HepG2 (cell line): Measurements from ENCODE around the gene PATL2. TPM values are rescaled to one million over a fixed set of nuclear protein-coding genes. Genes with fewer than 3 reads are reported as not detected.

Source experiments
- ELF4 ChIP-seq: sonication (generic); formaldehyde crosslinking; IDR thresholded peaks from 2 replicates; pipeline ENCODE4 v1.5.0; 2020; ENCODE audit warnings: missing genetic modification reagents, mild to moderate bottlenecking, moderate library complexity, borderline replicate concordance
- EZH2 ChIP-seq: conservative IDR thresholded peaks from 2 replicates; pipeline ENCODE4 v1.6.1; 2012; ENCODE audit warnings: mild to moderate bottlenecking, low read depth, low read length, moderate library complexity
- SP5 ChIP-seq: IDR thresholded peaks from 2 replicates; pipeline ENCODE4 v1.6.1; 2016; ENCODE audit warnings: low read depth, borderline replicate concordance
- ZNF333 ChIP-seq: sonication (generic); formaldehyde crosslinking; IDR thresholded peaks from 2 replicates; pipeline ENCODE4 v1.4.0; 2020; ENCODE audit warnings: mild to moderate bottlenecking, missing genetic modification reagents, borderline replicate concordance
- polyA plus RNA-seq, 8 experiments: library from polyadenylated mRNA; depleted of rRNA in 3 of 8; stranded (reverse) in 7 of 8; unstranded in 1 of 8; fragments of >200 nt; fragmentation: Illumina TruSeq in 4 of 8; extraction: Trizol in 4 of 8; gene quantifications; 2 replicates each; pipeline versions ENCODE4 v1.2.1 to v1.2.3, GENCODE V29; 2011 to 2016; ENCODE audit warnings: low read depth in 4 of 8, missing spikeins in 1 of 8, mixed read lengths in 1 of 8; ENCODE audit not compliant: insufficient read depth in 1 of 8
- total RNA-seq, 5 experiments: library from RNA; depleted of rRNA; stranded (reverse); fragments of >200 nt; fragmentation: Illumina TruSeq; extraction: Trizol; gene quantifications; 2 replicates each; pipeline ENCODE4 v1.2.3, GENCODE V29; 2016; ENCODE audit warnings: low read depth in 1 of 5
- TF ChIP-seq, protein P1 (sequence below): sonication (generic); formaldehyde crosslinking; IDR thresholded peaks from 2 replicates; pipeline ENCODE4 v1.4.0; 2020; ENCODE audit warnings: mild to moderate bottlenecking, missing genetic modification reagents
- TF ChIP-seq, protein P2 (sequence below): IDR thresholded peaks from 2 replicates; pipeline ENCODE4 v1.6.1; 2016; ENCODE audit warnings: mild to moderate bottlenecking, missing biosample characterization, missing genetic modification reagents
- TF ChIP-seq, protein P3 (sequence below): IDR thresholded peaks from 2 replicates; pipeline ENCODE4 v1.6.1; 2016
- TF ChIP-seq, protein P4 (sequence below), 2 experiments: sonication (generic) in 1 of 2; formaldehyde crosslinking in 1 of 2; IDR thresholded peaks; 2 replicates each; pipeline versions ENCODE4 v1.6.1 to v1.9.0; 2014 to 2022; ENCODE audit warnings: antibody characterized with exemption in 1 of 2, borderline replicate concordance in 1 of 2, inconsistent platforms in 1 of 2, low read depth in 1 of 2, missing genetic modification reagents in 1 of 2

Gene PATL2
- total and polyA plus RNA-seq, 2 of the 13 experiments (the other 11 are each of a cell fraction or from before 2014, with no cell fraction given) = 0.15 to 0.53 TPM

DNA sequence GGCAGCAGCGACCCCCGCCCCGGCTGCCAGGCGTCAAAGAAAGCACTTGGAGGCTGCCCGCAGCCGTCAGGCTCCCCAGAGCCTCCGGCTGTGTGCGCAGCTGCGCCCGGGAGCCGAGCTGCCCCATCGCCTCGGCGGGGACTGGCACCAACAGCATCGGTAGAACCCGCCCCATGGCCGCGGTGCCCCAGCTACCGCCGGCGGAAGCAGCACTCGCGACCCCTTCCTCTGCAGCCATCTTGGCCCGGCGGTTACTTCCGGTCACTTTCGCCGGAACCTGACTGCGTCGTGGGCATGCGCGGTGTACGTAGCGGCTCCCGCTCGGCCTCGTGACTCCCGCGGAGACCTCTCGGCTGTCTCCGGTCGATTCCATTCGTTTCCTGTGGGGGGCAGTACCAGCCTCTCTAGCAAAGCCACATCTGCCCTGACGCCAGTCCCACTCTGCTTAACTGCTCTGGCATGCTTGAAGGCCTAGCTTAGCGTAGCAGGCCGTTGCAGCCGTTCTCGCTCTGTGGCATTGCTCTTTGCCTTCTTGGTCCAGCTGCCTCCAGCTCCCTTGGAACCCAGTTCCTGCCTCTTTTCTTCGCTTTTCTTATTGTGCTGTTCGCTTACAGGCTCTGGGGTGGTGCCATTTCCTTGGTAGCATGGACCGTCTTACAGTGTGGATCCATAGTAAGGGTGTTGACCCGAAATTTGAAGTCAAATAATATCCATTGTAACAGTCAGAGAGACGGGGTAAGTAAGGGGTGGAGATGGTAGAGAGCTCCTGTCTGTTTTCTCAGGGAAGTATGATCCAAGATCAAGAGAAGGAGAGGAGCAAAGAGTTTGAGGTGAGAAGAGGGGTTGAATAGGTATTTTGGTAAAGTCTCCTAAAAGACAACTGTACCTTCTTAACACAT, 47.5 kb downstream of the PATL2 start, which contains the start of gene SPG11 (continued):
- TF ChIP-seq, protein P1, sequence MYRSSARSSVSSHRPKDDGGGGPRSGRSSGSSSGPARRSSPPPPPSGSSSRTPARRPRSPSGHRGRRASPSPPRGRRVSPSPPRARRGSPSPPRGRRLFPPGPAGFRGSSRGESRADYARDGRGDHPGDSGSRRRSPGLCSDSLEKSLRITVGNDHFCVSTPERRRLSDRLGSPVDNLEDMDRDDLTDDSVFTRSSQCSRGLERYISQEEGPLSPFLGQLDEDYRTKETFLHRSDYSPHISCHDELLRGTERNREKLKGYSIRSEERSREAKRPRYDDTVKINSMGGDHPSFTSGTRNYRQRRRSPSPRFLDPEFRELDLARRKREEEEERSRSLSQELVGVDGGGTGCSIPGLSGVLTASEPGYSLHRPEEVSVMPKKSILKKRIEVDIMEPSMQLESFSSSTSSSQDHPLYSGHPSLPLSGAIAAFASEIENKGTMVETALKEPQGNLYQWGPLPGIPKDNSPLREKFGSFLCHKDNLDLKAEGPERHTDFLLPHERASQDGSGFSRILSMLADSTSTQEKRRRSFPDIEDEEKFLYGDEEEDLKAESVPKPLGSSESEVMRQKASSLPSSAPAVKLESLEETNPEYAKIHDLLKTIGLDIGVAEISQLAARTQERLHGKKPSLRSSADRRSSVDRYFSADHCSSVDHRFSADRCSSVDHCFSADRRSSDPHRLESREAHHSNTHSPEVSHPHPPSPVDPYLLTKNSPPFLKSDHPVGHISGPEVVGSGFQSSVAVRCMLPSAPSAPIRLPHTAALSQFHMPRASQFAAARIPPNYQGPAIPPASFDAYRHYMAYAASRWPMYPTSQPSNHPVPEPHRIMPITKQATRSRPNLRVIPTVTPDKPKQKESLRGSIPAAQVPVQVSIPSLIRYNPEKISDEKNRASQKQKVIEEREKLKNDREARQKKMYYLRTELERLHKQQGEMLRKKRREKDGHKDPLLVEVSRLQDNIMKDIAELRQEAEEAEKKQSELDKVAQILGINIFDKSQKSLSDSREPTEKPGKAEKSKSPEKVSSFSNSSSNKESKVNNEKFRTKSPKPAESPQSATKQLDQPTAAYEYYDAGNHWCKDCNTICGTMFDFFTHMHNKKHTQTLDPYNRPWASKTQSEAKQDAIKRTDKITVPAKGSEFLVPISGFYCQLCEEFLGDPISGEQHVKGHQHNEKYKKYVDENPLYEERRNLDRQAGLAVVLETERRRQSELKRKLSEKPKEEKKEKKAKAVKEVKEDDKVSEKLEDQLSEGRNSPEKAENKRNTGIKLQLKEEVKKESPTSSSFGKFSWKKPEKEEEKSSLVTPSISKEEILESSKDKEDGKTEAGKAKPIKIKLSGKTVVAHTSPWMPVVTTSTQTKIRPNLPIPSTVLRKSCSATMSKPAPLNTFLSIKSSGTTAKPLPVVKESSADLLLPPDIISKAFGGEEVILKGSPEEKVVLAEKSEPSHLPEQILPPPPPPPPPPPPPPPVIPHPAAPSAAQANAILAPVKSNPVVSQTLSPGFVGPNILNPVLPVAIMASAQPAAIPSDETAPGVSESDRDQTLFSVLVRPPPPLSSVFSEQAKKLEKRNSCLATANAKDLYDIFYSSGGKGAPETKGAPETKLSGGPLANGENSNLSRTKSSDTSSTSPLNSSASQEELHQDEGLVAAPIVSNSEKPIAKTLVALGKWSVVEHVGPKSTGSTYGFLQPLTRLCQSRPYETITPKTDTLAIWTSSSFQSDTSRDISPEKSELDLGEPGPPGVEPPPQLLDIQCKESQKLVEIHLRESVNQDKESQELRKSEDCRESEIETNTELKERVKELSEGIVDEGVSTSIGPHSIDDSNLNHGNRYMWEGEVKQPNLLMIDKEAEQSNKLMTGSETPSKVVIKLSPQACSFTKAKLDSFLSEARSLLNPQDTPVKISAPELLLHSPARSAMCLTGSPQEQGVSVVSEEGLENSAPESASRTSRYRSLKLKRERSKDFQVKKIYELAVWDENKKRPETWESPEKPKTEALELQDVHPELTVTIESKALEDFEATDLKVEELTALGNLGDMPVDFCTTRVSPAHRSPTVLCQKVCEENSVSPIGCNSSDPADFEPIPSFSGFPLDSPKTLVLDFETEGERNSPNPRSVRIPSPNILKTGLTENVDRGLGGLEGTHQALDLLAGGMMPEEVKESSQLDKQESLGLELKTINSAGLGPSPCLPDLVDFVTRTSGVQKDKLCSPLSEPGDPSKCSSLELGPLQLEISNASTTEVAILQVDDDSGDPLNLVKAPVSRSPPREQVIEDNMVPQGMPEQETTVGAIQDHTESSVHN (CRISPR knock-in tag) = no peak
- TF ChIP-seq, protein P2, sequence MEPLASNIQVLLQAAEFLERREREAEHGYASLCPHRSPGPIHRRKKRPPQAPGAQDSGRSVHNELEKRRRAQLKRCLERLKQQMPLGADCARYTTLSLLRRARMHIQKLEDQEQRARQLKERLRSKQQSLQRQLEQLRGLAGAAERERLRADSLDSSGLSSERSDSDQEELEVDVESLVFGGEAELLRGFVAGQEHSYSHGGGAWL = peak; percentile 87
- TF ChIP-seq SP5 (CRISPR knock-in tag) (no peak), ZNF333 (CRISPR knock-in tag) (no peak; the same call in 1 of the 2 replicates), ELF4 (CRISPR knock-in tag) (peak; percentile 47; the same call in 1 of the 2 replicates), EZH2 (no peak)
- TF ChIP-seq, protein P3, sequence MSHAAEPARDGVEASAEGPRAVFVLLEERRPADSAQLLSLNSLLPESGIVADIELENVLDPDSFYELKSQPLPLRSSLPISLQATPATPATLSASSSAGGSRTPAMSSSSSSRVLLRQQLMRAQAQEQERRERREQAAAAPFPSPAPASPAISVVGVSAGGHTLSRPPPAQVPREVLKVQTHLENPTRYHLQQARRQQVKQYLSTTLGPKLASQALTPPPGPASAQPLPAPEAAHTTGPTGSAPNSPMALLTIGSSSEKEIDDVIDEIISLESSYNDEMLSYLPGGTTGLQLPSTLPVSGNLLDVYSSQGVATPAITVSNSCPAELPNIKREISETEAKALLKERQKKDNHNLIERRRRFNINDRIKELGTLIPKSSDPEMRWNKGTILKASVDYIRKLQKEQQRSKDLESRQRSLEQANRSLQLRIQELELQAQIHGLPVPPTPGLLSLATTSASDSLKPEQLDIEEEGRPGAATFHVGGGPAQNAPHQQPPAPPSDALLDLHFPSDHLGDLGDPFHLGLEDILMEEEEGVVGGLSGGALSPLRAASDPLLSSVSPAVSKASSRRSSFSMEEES = peak; percentile 98
- TF ChIP-seq, protein P4, sequence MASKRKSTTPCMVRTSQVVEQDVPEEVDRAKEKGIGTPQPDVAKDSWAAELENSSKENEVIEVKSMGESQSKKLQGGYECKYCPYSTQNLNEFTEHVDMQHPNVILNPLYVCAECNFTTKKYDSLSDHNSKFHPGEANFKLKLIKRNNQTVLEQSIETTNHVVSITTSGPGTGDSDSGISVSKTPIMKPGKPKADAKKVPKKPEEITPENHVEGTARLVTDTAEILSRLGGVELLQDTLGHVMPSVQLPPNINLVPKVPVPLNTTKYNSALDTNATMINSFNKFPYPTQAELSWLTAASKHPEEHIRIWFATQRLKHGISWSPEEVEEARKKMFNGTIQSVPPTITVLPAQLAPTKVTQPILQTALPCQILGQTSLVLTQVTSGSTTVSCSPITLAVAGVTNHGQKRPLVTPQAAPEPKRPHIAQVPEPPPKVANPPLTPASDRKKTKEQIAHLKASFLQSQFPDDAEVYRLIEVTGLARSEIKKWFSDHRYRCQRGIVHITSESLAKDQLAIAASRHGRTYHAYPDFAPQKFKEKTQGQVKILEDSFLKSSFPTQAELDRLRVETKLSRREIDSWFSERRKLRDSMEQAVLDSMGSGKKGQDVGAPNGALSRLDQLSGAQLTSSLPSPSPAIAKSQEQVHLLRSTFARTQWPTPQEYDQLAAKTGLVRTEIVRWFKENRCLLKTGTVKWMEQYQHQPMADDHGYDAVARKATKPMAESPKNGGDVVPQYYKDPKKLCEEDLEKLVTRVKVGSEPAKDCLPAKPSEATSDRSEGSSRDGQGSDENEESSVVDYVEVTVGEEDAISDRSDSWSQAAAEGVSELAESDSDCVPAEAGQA (IDR thresholded peaks at IDR 0.05; ENCODE audit: low read depth) = peak; percentile 95
- TF ChIP-seq, protein P4 (CRISPR knock-in tag; IDR thresholded peaks at IDR 0.05; ENCODE audit: borderline replicate concordance) = peak; percentile 83; the same call in 1 of the 2 replicates
